Measurements from ENCODE around the gene SPATA31A5. TPM values are rescaled to one million over a fixed set of nuclear protein-coding genes. Genes with fewer than 3 reads are reported as not detected.
"Not testable (repeated sequence)": the region's sequence is repeated elsewhere in the genome, so short reads cannot be mapped to it uniquely, and the experiment has no call there.

Gene SPATA31A5
- total RNA-seq, result not detected
- long read RNA-seq, result 0 reads

- DNase-seq (ENCODE audit: low spot score); intact Hi-C loops (cut with DNase I): not testable (repeated sequence)
Observed at GRCh38 chr9:60914107-60914506, at the start of gene SPATA31A5. SPATA31A5 (plus strand) TSS chr9:60914407; CDS start chr9:60914436, 29 bp downstream.

DNA sequence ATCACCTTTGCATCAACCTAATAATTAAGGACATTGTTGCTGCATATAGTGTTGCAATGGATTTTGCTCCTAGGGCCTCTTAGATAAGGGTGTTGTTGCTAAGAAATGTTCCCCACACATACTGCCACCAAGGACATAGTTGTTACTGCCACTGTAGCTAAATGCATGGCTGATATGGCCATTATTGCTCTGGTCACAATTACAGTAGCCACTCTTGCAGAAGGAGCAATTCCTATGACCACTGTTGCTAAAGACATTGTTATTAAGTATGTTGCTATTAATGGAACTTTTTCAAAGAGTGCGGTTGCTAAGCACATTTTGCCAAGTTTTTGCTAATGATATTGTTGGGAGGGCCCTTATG is 48.8 kb downstream of the SPATA31A5 start:
- intact Hi-C loops (cut with DNase I); DNase-seq (ENCODE audit: low spot score): not testable (repeated sequence)

DNA sequence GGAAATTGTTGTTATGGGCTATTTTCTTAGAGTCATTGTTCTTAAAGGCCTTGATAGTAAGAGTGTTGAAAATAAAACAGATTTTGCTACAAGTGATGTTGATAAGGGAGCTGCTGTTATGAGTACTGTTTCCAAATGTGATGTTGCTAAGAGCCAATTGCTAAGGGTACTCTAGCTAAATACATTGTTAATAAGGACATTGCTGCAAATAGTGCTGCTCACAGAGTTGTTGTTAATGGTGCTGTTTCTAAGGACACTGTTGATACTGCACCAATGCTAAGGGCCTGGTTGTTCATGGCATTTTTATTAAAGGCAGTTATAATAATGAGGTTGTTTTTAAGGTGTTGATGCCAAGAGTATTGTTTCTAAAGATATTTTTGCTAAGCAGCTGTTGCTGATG is 52.2 kb downstream of the SPATA31A5 start:
- intact Hi-C loops (cut with DNase I); DNase-seq (ENCODE audit: low spot score): not testable (repeated sequence)

Data from cardiac septum (tissue), 1 donor.